Effector memory CD4-positive, alpha-beta T cell (primary cell): ENCODE results near the gene GNAT1.
A peak's percentile ranks its signal among the peaks of the same experiment; 100 is the strongest.

Experiments used
- DNase-seq, 3 donors: peaks; one replicate each; pipeline ENCODE4 v3.0.0-alpha.2; 2020
- H3K27ac ChIP-seq: 2 replicates; pipeline ENCODE4 v1.7.0; 2013; ENCODE audit warnings: mild to moderate bottlenecking, low read length, moderate library complexity; ENCODE audit not compliant: insufficient read depth, poor library complexity, severe bottlenecking
- H3K27me3 ChIP-seq: replicated peaks from 2 replicates; pipeline ENCODE4 v1.7.0; 2013; ENCODE audit warnings: mild to moderate bottlenecking, low read length; ENCODE audit not compliant: insufficient read depth, control insufficient read depth, poor library complexity, severe bottlenecking
- H3K36me3 ChIP-seq: 2 replicates; pipeline ENCODE4 v1.7.0; 2013; ENCODE audit warnings: mild to moderate bottlenecking, low read length, moderate library complexity; ENCODE audit not compliant: control insufficient read depth, insufficient read depth
- H3K4me1 ChIP-seq: 2 replicates; pipeline ENCODE4 v1.7.0; 2013; ENCODE audit warnings: low read length, mild to moderate bottlenecking; ENCODE audit not compliant: control insufficient read depth, insufficient read depth, poor library complexity, severe bottlenecking
- H3K4me3 ChIP-seq: 2 replicates; pipeline ENCODE4 v1.7.0; 2013; ENCODE audit warnings: low read length, low read depth, mild to moderate bottlenecking; ENCODE audit not compliant: insufficient read depth, poor library complexity, severe bottlenecking
- H3K9me3 ChIP-seq: 2 replicates; pipeline ENCODE4 v1.7.0; 2013; ENCODE audit warnings: mild to moderate bottlenecking, low read length, moderate library complexity; ENCODE audit not compliant: control insufficient read depth

Gene GNAT1

DNA sequence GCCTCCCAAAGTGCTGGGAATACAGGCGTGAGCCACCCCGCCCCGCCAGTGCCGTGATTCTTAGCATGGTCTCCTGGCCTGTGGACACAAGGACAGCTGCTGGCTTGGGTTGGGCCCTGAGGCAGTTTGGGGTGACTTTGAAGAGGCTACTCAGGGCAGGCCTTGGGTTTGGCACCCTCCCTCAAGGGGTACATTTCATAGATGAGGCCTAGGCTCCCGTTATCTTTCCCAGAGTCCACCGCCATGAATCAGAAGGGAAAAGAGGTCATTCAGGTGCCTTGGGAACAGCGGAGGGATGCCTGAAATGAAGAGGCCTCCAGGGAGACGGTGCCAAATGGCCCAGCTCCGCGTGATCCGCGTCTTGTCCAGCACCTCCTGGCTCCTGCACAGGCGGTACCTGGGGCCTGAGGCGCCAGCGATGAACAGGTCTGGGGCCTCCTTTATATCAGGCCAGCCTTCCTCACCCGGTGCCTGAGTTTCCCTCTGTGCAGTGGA is 53.9 kb downstream of the GNAT1 start:
- H3K4me1 ChIP-seq, result peaks cover 77% of the 10 kb centered on the region
- H3K36me3 ChIP-seq, result peaks cover 18% of the 10 kb centered on the region
- H3K9me3 ChIP-seq, result no peaks in the 10 kb centered on the region
- H3K27me3 ChIP-seq, result no peaks in the 10 kb centered on the region
- no peak for DNase-seq
- H3K4me3 ChIP-seq, result peak overlapping the region; percentile 33
- peak overlapping the region; percentile 84 for H3K27ac ChIP-seq

- Histone ChIP-seq H3K27ac (peak overlapping the region; percentile 84), H3K4me3 (peak overlapping the region; percentile 33), H3K27me3 (no peaks in the 10 kb centered on the region), H3K9me3 (no peaks in the 10 kb centered on the region), H3K4me1 (peaks cover 72% of the 10 kb centered on the region), H3K36me3 (peaks cover 20% of the 10 kb centered on the region)
- DNase-seq, result peak; percentile 87 to 93 (median 91)
These were observed 54.6 kb downstream of the GNAT1 start for GRCh38 chr3:50245831-50246516.

DNA sequence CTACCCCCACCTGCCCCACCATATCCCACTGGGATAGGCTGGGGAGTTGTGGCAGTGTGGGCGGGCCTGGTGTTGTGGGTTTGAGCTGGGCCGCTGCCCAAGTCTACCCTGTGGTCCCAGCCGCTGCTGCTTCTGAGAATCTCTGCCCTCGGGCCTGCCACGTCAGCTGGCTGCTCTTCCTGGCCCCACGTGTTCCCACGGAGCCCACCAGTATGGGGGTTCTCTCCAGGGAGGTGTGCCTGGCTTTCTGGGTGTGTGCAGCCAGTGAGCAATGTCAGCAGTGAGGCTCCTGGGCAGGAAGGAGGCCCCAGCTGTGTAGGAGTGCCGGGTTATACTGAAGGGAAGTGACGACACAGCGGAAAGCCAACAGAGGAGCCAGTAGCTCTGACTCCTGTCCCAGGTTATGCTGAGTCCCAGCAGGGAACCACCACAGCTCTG is 55.1 kb downstream of the GNAT1 start:
- Histone ChIP-seq H3K36me3 (peaks cover 25% of the 10 kb centered on the region), H3K27ac (peak overlapping the region; percentile 84), H3K4me1 (peaks cover 66% of the 10 kb centered on the region), H3K9me3 (no peaks in the 10 kb centered on the region), H3K4me3 (peak overlapping the region; percentile 23), H3K27me3 (no peaks in the 10 kb centered on the region)
- peak; percentile 71 to 72 (median 71) for DNase-seq
